ENCODE measurements around the gene RASGEF1C. TPM values are rescaled to one million over a fixed set of nuclear protein-coding genes. Genes with fewer than 3 reads are reported as not detected.

RASGEF1C gene
- total RNA-seq, 1 experiment from 2014 or later: 0.30 TPM

DNA sequence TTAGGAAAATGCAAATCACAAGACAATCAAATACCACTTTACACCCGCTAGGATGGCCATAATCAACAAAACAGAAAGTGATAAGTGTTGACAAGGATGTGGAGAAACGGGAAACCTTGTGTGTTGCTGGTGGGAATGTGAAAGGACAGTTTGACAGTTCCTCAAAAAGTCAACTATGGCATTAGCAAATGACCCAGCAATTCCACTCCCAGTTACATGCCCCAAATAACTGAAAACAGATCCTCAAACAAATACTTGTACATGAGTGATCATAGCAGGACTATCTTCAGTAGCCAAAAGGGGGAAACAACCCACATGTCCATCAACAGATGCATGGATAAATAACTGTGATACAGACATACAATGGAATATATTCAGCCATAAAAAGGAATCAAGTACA lies 21.2 kb downstream of the RASGEF1C start:
- DNase-seq (ENCODE audit: extremely low read depth, low read depth): no peak

DNA sequence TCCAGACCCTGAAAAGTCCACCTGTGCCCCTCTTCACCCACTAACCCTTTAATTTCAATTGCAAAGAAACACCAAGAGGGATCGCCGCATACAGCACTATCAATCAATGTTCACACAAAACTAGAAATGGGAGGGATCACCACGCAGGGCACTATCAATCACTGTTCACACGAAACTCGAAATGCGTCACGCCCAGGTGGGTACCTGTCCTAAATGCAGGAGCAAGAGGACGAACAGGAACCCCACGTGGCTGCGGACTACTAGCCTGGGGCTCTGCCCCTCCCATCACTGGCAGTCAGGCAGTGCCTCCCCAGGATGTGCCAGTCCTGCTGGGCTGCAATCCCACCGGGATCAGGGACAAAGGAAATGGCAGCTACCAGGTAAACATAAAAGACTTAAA lies 28.2 kb downstream of the RASGEF1C start:
- DNase-seq (ENCODE audit: extremely low read depth, low read depth): no peak

DNA sequence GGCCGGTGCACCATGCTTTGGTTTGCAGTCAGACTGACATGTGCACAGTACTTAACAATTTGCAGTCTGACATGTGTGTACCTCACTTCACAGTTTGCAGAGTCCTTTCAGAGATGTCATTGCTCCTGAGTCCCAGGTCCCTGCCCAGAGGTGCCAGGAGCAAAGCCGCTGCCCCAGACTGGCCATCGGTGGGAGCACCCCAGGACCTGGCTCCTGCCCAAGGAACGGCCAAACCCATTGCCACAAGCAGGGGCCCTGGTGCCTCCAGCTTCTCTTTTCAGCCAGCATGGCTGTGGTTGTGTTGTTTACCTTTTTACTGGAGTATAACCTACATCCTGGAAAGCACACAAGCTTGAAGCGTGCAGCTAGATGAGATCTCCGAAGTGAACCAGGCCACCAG lies 28.6 kb downstream of the RASGEF1C start:
- DNase-seq (ENCODE audit: extremely low read depth, low read depth): no peak

DNA sequence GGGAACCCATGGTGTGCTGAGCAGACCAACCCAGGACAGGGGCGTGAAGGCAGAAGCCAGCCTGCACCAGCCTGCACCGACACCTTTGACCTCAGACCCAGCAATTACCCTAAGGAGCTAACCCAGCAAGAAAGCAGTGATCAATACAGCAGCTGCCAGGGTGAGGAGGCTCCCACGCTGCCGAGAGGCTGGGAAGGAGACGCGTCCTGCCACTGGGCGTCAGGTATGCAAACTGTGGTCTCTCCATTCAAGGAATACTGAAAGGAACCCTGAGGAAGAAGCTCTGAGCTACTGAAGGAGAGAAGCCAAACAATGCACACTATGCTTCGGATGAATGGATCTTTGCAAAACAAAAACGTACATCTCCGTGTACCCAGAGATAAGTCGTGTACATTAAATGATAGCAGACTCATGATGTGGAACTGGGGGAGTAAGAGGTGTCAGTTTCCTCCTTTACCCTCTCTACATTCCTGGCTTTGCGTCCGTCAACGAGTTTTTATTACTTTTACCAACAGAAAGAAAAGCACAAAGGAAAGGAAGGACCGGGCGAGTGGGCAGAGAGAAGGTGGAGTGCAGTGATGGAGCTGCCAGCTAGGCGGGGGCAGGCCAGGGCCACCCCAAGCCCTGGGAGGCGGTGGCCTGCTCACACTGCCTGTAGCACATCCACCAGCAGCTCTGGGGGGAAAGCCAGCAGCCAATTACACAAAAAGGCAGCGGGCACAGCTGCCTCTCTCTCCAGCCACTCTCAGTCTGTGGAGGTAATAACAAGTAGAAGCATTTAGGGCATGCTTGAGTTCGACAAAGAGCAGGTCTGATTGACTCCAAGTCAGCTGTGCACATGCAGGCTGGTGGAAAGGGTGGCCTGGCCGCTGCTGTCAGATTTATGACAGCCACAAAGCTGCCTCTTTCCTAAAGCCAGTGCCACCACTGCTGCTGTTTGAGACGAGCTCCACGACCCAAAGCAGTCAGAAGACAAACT lies 29.3 kb downstream of the RASGEF1C start:
- DNase-seq (ENCODE audit: extremely low read depth, low read depth): no peak

DNA sequence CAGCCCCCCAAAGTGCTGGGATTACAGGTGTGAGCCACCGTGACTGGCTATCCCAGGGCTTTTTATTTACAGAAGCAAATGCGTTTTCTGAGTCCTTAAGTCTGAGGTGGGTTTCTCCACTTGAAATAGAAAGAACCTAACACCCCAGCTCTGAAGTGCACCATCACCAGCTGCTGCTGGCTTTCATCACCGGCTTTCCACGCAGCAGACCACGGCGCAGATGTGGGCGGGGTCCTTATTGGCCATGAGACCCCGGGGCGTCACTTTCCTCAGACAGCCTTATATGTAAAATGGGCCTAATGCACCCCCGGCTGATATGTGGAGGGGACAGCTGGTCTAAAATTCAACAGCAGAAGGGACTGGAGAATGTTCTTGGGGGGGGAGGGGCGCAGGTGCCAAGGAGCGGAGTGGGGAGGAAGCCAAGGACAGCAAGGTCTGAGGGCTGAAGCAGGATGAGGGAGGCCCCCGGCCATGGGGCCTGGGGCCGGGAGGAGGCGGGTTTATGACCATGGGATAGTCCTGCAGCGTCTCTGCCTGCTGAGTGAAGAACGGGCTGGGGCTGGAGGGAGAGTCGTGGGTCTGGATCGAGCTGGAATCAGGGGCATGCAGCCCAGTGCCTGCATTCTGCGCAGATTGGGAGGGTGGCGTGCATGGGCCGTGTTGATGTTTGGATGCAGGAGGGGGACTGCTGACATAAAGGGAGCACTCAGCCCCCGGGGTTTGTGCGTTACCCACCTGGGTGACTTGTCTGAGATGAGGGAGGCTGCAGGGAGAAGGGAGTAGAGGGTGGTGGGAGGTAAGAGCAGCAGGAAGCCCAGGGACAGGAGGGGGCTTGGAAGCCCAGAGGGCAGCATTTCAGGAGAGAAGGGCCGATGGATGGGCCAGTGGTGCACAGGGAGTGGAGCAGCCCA lies 30.2 kb downstream of the RASGEF1C start:
- no peak for DNase-seq (ENCODE audit: extremely low read depth, low read depth)

DNA sequence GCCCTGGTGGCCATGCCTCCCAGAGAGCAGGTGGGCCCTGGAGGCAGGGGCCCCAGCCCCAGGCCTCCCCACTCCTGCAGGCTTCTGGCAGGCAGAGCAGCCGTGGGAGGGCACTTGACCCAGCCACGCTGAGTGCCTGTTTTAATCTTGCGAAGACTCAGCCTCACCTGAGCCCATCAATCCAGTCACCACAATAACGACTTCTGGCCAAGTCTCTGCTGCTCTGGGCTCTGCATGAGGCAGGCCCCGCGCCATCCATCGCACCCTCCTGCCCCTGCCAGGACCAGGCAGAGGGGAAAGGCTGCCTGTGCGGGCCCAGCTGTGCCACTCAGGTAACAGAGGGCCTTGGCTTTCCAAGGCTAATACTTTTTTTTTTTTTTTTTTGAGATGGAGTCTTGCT lies 32.8 kb downstream of the RASGEF1C start:
- no peak for DNase-seq (ENCODE audit: extremely low read depth, low read depth)

DNA sequence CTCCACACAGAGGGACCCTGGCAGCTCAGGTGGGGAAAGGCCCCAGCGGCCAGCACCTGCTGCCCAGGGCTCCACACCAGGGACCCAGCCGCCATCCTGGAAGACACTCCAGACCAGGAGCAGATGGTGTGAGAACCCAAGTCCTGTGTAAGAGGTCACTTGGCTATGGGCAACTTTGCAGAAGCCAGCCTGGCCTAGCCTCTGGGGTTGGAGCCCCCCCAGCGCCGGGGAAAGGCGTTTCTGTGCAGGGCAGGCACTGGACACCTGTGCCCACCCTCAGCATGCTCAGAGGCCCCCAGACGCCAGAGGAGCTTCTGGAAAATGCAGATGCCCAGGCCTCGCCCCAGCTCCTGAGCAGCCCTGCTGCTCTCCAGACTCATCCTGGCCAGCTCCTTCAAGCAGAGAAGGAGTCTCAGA lies 34.0 kb downstream of the RASGEF1C start:
- no peak for DNase-seq (ENCODE audit: extremely low read depth, low read depth)

DNA sequence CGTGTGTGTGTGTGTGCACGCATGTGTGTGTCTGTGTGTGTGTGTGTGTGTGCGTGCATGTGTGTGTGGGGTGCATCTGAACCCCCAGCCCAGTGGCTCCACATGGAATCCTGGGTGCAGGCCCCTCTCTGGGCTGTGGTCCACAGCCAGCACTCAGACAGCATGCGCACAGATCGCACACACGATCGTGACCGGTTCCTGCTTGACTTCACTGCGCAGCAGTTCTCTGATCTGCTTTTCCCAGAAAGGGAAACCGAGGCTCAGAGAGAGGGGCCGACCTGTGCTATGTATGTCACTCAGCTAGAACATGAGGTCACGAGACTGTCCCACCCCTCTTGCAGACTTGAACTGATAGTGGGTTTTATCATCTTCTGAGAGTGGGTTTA lies 34.4 kb downstream of the RASGEF1C start:
- DNase-seq (ENCODE audit: extremely low read depth, low read depth): no peak

DNA sequence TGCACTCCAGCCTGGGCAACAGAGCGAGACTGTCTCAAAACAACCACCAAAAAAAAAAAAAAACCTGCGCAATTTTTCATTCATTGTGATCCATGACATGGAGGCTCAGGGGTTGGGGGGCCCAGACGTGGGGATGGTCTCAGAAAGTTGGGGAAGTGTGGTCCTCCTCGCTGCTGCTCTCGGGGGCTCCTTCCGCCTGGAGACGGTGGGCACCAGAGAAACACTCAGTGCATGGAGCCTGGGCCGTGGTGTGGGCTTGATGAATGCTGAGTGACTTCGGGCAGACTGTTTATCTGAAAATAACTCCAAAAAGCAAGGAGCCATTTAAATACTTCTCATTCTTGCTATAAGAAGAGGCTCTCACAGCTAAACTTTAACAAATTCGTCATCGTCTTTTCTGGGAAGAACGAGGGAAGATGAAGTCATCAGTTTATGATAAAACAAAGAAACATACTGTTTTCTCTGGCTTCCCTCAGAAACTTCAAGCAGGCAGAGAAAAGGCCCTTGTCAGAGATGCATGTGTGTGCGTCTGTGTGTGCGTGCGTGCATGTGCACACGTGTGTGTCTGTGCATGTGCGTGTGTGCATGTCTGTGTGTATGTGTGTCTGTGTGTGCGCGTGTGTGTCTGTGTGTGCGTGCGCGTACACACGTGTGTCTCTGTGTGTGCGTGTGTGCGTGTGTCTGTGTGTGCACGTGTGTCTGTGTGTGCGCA lies 35.0 kb downstream of the RASGEF1C start:
- DNase-seq (ENCODE audit: extremely low read depth, low read depth): no peak

DNA sequence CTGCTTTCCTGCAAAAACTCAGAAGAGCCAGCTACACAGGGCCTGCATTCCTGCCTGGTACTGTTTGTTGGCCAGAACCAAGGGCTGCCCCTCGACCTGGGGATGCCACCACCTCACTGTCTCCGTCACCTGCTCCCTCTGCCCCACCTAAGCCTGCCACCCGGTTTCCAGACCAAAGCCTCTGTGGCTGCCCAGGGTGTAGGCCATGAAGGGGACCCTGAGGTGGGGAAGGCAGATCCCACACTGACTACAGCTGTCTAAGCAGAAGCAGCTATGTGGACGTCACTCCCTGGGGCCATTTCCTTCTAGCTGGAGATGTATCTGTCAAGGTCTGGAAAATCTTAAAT lies 35.8 kb downstream of the RASGEF1C start:
- no peak for DNase-seq (ENCODE audit: extremely low read depth, low read depth)

DNA sequence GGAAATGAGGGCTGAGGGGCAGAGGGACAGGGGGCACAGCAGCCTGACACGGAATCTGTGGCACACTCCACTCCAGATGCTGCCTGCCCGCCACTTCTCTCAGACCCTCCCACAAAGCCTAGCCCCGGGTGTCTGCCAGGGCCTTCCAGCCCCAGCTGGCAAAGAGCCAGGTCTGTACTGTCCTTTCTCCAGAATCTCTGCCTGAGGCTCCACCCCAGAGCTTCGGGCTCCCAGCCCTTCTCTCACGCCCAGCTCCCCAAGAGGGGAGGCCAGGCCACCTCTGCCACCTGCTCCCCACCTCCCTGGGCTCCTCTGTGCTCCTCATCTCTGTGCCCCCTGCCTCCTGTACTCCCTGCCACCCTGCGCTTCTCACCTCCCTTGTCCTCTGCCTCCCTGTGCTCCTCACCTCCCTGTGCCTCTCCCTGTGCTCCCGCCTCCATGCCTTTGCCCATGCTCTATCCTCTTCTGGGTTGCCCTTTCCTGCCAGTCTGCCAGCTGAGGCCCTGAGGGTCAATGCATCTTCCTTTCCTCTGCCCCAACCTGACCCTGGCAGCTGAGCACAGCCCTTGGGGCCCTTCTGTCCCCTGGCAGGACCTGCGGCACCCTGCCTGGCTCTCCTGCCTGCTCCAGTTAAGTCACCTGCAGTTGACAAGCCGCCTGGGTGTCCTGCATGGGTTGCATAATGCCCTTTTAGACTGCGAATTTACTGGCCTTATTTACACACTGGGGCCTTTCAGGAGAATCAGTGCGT lies 36.4 kb downstream of the RASGEF1C start:
- DNase-seq (ENCODE audit: extremely low read depth, low read depth): no peak

DNA sequence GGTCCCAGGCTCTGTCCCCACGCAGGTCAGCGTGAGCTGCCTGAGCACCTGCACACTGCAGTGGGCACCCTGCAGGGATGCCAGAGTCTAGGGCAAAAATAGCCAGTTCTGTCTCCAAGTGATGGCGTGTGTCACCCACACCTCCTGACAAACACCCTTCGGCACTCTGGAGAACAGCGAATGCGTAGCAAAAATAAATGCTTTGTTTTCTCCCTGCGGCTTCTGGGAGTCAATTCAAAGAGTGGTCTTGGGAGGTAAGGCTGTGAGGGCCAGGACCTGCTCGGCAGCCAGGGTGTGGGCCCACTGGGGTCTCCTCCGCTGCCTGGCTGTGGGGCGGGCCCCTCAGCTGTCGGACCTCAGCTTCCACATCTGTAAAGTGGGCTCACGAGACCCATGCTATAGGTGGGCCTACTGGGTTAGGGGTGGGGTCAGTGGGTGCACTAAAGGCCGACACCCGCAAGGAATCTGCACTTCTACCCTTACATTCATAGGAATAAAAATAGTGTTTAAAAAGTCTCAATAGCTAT lies 37.4 kb downstream of the RASGEF1C start:
- no peak for DNase-seq (ENCODE audit: extremely low read depth, low read depth)

DNA sequence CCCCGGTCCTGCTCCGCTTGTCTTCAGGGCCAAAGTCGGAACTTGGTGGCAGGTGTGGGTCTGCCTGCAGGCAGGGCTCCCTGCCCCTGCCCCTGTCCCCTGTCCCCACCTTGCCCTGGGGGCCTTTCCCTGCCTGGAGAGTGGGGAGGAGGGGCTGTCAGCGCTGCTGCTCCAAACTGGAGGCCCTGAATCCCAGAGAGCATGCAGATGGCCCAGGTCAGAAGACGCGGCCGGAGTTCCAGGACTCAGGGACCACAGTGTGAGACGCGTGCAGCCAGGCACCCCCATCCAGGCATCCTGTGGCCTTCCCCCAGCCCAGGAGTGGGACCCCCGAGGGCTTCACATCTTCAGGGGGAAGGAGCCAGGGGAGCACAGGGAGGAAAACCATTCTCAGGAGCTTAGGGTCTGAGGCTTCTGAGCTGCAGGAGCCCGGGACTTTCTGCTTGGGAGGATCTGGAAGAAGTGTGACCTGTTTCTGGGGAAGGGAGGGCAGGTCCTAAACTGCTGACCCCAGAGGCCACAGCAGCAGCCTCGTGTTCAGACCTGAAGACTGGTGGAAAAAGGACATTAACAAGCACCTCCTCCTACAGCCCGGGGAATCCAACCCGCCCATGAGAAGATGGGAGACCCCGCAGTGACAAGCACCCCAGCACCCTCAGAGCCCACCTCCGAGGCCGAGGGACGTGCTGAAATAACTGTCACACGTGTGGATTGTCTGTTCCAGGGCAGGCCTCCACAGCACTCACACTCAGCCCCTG lies 38.0 kb downstream of the RASGEF1C start:
- DNase-seq (ENCODE audit: extremely low read depth, low read depth): no peak

DNA sequence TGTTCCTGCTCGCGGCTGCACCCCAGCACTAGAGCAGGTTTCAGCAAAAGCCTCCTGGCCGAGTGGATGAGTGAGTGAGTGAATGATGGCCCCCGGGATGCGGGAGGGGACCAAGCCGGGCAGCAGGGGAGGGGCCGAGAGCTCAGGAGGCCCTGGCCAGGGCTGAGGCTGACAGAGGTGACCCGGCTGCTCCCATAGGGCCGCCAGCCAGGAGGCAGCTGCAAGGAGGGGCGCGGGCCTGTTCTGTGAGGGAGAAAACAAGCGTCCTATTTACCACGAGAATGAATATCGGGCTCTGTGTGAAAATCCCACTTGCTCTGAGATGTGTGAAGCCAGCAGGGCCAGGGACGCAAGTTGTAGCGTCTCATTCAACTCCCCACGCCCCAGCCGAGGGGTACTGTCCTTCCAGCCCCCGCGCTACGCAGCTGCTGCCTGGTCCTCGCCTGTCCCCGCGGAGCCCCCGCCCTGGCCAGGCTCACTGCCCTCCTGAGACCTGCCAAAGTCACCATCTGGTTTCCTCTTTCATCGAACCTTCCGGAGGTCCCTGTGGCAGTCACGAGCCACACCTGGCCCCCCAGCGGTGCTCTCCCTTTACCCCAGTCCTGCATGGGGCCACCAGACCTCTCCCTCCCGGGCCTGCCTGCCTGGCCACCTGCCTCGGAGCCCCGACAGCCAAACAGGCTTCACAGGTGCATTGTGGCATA lies 38.8 kb downstream of the RASGEF1C start:
- DNase-seq (ENCODE audit: extremely low read depth, low read depth): no peak

DNA sequence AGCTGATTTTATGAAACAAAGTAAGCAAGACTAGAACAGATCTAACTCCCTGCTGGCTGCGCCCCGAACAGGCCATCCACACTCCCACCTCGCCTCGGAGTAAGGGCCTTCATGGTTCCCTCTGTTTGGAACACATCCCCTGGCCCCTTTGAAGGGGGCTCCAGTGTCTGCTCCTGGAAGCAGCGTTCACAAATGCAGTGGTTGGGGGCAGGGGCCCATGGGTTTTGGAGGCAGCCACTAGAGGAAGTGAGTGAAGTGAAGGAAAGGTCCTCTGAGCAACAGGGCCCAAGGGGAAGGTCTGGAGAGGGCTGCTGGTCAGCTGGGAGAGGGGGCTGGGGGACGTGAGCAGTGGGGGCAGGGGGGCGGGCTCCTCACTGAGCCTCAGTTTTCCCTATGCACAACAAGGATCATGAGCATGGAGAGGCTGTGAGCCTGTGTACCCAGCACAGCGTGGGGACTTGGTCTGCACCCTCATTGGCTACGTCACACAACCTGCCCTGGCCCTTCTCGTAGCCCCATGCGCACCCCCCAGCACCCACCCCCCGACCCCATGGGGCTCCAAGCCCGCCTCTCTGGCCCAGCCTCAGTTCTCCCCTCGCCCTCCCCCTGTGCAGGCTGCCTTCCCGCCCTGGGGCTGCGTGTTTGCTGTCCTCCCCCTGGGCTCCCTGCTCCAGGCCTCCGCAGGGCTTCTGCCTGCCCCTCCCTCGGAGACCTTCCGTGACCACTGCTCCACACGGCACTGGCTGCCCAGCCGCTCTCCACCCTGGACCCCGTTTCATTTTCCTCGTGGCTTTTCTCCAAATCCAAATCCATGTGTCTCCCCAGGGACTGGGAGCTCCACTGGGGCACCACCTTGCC lies 39.5 kb downstream of the RASGEF1C start:
- no peak for DNase-seq (ENCODE audit: extremely low read depth, low read depth)

DNA sequence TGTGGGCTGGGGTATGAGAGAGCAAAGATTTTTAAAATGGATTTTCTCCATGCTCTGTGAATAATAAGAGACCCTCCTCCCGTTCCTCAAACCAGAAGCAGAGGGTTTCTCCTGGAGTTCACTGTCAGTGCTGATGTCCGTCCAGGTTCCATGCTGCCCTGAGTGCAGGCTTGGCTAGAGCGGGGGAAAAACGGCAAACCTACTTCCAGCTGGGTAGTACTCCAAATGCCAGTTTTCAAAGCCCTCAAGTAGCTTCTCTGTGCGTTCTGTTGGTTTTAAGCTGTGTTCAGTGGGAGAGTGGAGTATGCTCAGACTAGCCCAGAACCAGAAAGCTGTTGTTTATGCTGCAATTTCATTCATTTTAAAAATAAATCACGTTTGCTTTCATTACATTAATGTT lies 40.3 kb downstream of the RASGEF1C start:
- DNase-seq (ENCODE audit: extremely low read depth, low read depth): no peak

DNA sequence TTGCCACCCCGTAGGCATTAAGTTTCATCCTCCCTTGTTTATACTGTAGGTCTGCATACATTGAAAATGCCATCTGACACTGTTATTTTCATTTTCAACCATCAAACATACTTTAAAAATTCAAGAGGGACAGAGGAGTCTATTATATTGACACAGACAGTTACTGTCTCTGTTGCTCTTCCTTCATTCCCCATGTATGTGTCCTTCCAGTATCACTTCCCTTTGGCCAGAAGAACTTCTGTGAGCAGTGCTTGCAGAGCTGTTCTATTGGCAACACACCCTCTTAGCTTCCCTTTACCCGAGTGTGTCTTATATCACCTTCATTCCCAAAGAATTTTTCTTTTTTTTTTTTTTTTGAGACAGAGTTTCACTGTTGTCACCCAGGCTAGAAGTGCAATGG lies 42.8 kb downstream of the RASGEF1C start:
- DNase-seq (ENCODE audit: extremely low read depth, low read depth): no peak

DNA sequence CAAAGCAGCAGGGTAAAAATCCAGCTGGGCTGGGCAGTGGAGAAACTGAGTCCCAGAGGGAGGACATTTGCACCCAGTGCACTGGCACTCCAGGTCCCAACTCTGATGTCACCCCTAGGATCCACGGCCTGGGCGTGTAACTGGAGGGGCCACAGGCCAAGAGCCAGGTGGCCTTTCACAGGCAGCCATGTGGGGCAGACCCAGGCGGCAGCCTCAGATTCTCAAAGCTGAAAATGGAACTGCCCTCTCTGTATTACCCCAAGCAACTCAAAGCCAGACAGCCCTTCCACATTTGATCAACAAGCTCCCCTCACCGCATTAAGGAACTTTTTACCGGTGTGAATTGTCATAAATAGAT lies 46.7 kb downstream of the RASGEF1C start:
- DNase-seq (ENCODE audit: extremely low read depth, low read depth): no peak

Measured in NCI-H460 (cell line).